ENCODE data around the gene CDK15. TPM values are rescaled to one million over a fixed set of nuclear protein-coding genes. Genes with fewer than 3 reads are reported as not detected.

Gene CDK15
- total RNA-seq, 1 donor from 2014 or later, result 0.70 TPM

DNA sequence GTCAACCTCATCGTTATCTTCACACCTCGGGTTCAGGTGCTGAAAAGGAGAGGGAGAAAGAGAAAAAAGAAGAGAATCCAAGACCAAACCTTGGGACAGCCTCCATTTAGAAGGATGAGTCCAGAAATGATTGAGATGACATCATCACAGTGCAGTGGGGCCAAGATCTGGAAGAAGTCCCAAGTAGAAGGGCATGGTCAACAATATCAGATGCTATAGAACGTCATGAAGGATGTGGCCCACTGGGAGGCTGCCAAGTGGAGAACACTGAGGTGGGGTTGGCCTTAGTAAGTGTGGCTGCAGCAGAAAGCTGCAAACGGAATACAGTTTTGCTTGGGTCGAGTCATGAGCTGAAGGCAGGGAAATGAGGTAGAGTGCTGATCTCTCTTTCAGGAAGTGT, 136.2 kb downstream of the CDK15 start:
- Mint-ChIP-seq H3K9me3 (ENCODE audit: unreplicated experiment) (no peaks in the 10 kb centered on the region), H3K27me3 (ENCODE audit: unreplicated experiment) (peaks cover 3% of the 10 kb centered on the region), H3K36me3 (ENCODE audit: unreplicated experiment) (no peaks in the 10 kb centered on the region), H3K27ac (ENCODE audit: unreplicated experiment) (no peak overlapping the region), H3K4me1 (ENCODE audit: unreplicated experiment) (no peaks in the 10 kb centered on the region), H3K4me3 (ENCODE audit: unreplicated experiment) (no peak overlapping the region)
- DNase-seq (ENCODE audit: extremely low spot score, unreplicated experiment), result no peak
- TF ChIP-seq, protein P1, sequence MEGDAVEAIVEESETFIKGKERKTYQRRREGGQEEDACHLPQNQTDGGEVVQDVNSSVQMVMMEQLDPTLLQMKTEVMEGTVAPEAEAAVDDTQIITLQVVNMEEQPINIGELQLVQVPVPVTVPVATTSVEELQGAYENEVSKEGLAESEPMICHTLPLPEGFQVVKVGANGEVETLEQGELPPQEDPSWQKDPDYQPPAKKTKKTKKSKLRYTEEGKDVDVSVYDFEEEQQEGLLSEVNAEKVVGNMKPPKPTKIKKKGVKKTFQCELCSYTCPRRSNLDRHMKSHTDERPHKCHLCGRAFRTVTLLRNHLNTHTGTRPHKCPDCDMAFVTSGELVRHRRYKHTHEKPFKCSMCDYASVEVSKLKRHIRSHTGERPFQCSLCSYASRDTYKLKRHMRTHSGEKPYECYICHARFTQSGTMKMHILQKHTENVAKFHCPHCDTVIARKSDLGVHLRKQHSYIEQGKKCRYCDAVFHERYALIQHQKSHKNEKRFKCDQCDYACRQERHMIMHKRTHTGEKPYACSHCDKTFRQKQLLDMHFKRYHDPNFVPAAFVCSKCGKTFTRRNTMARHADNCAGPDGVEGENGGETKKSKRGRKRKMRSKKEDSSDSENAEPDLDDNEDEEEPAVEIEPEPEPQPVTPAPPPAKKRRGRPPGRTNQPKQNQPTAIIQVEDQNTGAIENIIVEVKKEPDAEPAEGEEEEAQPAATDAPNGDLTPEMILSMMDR (IDR thresholded peaks at IDR 0.05), result no peak

Other genes with a start within 250 kb of the CDK15 start
- 37.9 and 38.6 TPM in 2 replicates for gene TMEM237, start 163.0 kb upstream of the CDK15 start, total RNA-seq
- 0.52 and 0.83 TPM in 2 replicates for gene MPP4, start 107.9 kb upstream of the CDK15 start, total RNA-seq
- 35.5 and 39.1 TPM in 2 replicates for gene ALS2, start 25.6 kb upstream of the CDK15 start, total RNA-seq
- 37.0 and 37.8 TPM in 2 replicates for gene FZD7, start 227.3 kb downstream of the CDK15 start, total RNA-seq